MM.1S (cell line): Measurements from ENCODE around the gene KRCC1.

ENCODE experiments used
- DNase-seq: peaks from one replicate; pipeline ENCODE4 v3.0.0-alpha.2; 2015
- H2AFZ ChIP-seq: fragments of 300-600 bp; sonication (generic); 2 replicates; pipeline ENCODE4 v1.6.0; 2016; ENCODE audit warnings: antibody characterized with exemption, low read length
- H3F3A ChIP-seq: fragments of 300-600 bp; sonication (generic); 2 replicates; pipeline ENCODE4 v1.6.1; 2016; ENCODE audit warnings: mild to moderate bottlenecking, antibody characterized with exemption, low read length, moderate library complexity, mixed read lengths; ENCODE audit not compliant: insufficient read depth
- H3K27ac ChIP-seq: fragments of 300-600 bp; sonication (generic); 2 replicates; pipeline ENCODE4 v1.5.1; 2016; ENCODE audit warnings: mild to moderate bottlenecking, low read length
- H3K27me3 ChIP-seq: fragments of 300-600 bp; sonication (generic); replicated peaks from 2 replicates; pipeline ENCODE4 v1.6.0; 2016; ENCODE audit warnings: low read length; ENCODE audit not compliant: insufficient read depth
- H3K36me3 ChIP-seq: fragments of 300-600 bp; sonication (generic); replicated peaks from 2 replicates; pipeline ENCODE4 v1.6.1; 2016; ENCODE audit warnings: mild to moderate bottlenecking, low read length, mixed read lengths; ENCODE audit not compliant: insufficient read depth
- H3K4me1 ChIP-seq: fragments of 300-600 bp; sonication (generic); 2 replicates; pipeline ENCODE4 v1.6.1; 2016; ENCODE audit warnings: low read length, mixed read lengths
- H3K4me2 ChIP-seq: fragments of 300-600 bp; sonication (generic); 2 replicates; pipeline ENCODE4 v1.6.0; 2016; ENCODE audit warnings: low read depth, low read length
- H3K4me3 ChIP-seq: fragments of 300-600 bp; sonication (generic); 2 replicates; pipeline ENCODE4 v1.5.1; 2016; ENCODE audit warnings: low read length, mixed read lengths
- H3K79me2 ChIP-seq: fragments of 300-600 bp; sonication (generic); 2 replicates; pipeline ENCODE4 v1.6.1; 2016; ENCODE audit warnings: mixed run types, low read length, mixed read lengths
- H3K9ac ChIP-seq: fragments of 300-600 bp; sonication (generic); 2 replicates; pipeline ENCODE4 v1.6.1; 2016; ENCODE audit warnings: low read length, mixed read lengths
- H3K9me2 ChIP-seq: fragments of 300-600 bp; sonication (generic); replicated peaks from 2 replicates; pipeline ENCODE4 v1.6.1; 2016; ENCODE audit warnings: mild to moderate bottlenecking, low read length, mixed read lengths; ENCODE audit not compliant: insufficient read depth
- H3K9me3 ChIP-seq: fragments of 300-600 bp; sonication (generic); replicated peaks from 2 replicates; pipeline ENCODE4 v1.6.1; 2016; ENCODE audit warnings: mild to moderate bottlenecking, low read length, mixed read lengths; ENCODE audit not compliant: insufficient read depth
- H4K20me1 ChIP-seq: fragments of 300-600 bp; sonication (generic); 2 replicates; pipeline ENCODE4 v1.6.1; 2016; ENCODE audit warnings: mild to moderate bottlenecking, low read length, moderate library complexity, mixed read lengths; ENCODE audit not compliant: insufficient read depth
- CTCF ChIP-seq: fragments of 300-600 bp; sonication (generic); IDR thresholded peaks from 2 replicates; pipeline ENCODE4 v1.5.1; 2016; ENCODE audit warnings: antibody characterized with exemption, low read length, mixed read lengths
- EZH2 ChIP-seq: fragments of 300-600 bp; sonication (generic); optimal IDR thresholded peaks from 2 replicates; pipeline ENCODE3; 2017; ENCODE audit warnings: low read depth, mild to moderate bottlenecking, antibody characterized with exemption, low read length, mixed read lengths
- EZH2phosphoT487 ChIP-seq: fragments of 300-600 bp; sonication (generic); IDR thresholded peaks from 2 replicates; pipeline ENCODE4 v1.6.1; 2018; ENCODE audit warnings: antibody characterized with exemption, low read length

The KRCC1 gene

GRCh38 chr2:88085602-88086001 is 30.0 kb upstream of the KRCC1 start:
- H3K9ac ChIP-seq = no peak overlapping the region
- no peaks in the 10 kb centered on the region for H3K9me3 ChIP-seq
- H3K36me3 ChIP-seq = no peaks in the 10 kb centered on the region
- H3K4me1 ChIP-seq = no peaks in the 10 kb centered on the region
- TF ChIP-seq EZH2 (no peak), CTCF (no peak), EZH2phosphoT487 (no peak)
- no peaks in the 10 kb centered on the region for H3K9me2 ChIP-seq
- H2AFZ ChIP-seq = no peak overlapping the region
- no peak for DNase-seq
- no peaks in the 10 kb centered on the region for H3K79me2 ChIP-seq
- H3K4me3 ChIP-seq = no peak overlapping the region
- no peak overlapping the region for H3K4me2 ChIP-seq
- H3F3A ChIP-seq = no peaks in the 10 kb centered on the region
- H3K27me3 ChIP-seq = no peaks in the 10 kb centered on the region
- H4K20me1 ChIP-seq = no peaks in the 10 kb centered on the region
- H3K27ac ChIP-seq = no peak overlapping the region

GRCh38 chr2:88085099-88085498 is 29.5 kb upstream of the KRCC1 start:
- DNase-seq = no peak
- Histone ChIP-seq H3K9ac (no peak overlapping the region), H3K9me2 (no peaks in the 10 kb centered on the region), H3K4me2 (no peak overlapping the region), H3F3A (no peaks in the 10 kb centered on the region), H3K9me3 (no peaks in the 10 kb centered on the region), H3K79me2 (no peaks in the 10 kb centered on the region), H3K27me3 (no peaks in the 10 kb centered on the region), H3K4me1 (no peaks in the 10 kb centered on the region), H3K36me3 (no peaks in the 10 kb centered on the region), H3K27ac (no peak overlapping the region), H2AFZ (no peak overlapping the region), H3K4me3 (no peak overlapping the region), H4K20me1 (no peaks in the 10 kb centered on the region)
- TF ChIP-seq CTCF (no peak), EZH2phosphoT487 (no peak), EZH2 (no peak)

- Histone ChIP-seq H3K4me3 (no peak overlapping the region), H3K79me2 (no peaks in the 10 kb centered on the region), H3K27me3 (no peaks in the 10 kb centered on the region), H3K4me2 (no peak overlapping the region), H3K4me1 (no peaks in the 10 kb centered on the region), H3F3A (no peaks in the 10 kb centered on the region), H4K20me1 (no peaks in the 10 kb centered on the region), H2AFZ (no peak overlapping the region), H3K27ac (no peak overlapping the region), H3K9me2 (no peaks in the 10 kb centered on the region), H3K9ac (no peak overlapping the region), H3K9me3 (no peaks in the 10 kb centered on the region), H3K36me3 (no peaks in the 10 kb centered on the region)
- DNase-seq = no peak
- TF ChIP-seq EZH2phosphoT487 (no peak), CTCF (no peak), EZH2 (no peak)
Observed at GRCh38 chr2:88082781-88083180, 27.2 kb upstream of the KRCC1 start.
